Measurements from ENCODE around the gene DNAL1. TPM values are rescaled to one million over a fixed set of nuclear protein-coding genes. Genes with fewer than 3 reads are reported as not detected.
"Not testable (repeated sequence)": the region's sequence is repeated elsewhere in the genome, so short reads cannot be mapped to it uniquely, and the experiment has no call there.

Gene DNAL1
- total RNA-seq, 1 experiment from 2014 or later: 15.2 TPM

DNA sequence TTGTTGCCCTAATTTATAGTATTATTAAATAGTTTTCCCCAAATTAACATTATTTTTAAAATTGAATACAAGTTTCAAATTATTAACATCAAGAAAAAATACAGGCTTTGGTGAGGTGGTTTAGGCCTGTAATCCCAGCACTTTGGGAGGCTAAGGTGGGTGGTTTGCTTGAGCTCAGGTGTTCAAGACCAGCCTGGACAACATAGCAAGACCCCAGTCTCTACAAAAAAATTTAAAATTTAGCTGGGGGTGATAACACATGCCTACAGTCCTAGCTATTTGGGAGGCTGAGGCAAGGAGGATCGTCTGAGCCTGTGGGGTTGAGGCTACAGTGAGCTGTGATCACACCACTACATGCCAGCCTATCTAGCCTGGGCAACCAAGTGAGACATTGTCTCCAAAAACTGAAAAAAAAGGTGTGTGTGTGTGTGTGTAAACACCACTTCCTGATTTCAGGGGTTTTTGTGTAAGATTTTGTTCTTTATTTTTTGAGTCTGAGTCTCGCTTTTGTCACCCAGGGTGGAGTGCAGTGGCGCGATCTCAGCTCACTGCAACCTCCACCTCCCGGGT is 3.9 kb upstream of the DNAL1 start:
- peaks cover 15% of the 10 kb centered on the region for H3K36me3 Mint-ChIP-seq (ENCODE audit: insufficient read depth, unreplicated experiment)
- H3K9me3 Mint-ChIP-seq (ENCODE audit: low read depth, unreplicated experiment): no peaks in the 10 kb centered on the region
- no peak overlapping the region for H3K4me3 Mint-ChIP-seq (ENCODE audit: low read depth, unreplicated experiment)
- H3K4me1 Mint-ChIP-seq (ENCODE audit: low read depth, unreplicated experiment): peaks cover 14% of the 10 kb centered on the region
- TF ChIP-seq CTCF (IDR thresholded peaks at IDR 0.05; ENCODE audit: unreplicated experiment): no peak
- no TSS peak for BruUV-seq (replicated peaks)
- CTCF ChIA-PET: interaction anchor here (0.6 kb wide), 3 partner anchors 115 to 664 kb away, joined by 3 to 4 read pairs (median 4); no protein-coding TSS in a partner anchor
- no peaks in the 10 kb centered on the region for H3K27me3 Mint-ChIP-seq (ENCODE audit: unreplicated experiment)
- intact Hi-C loops (cut with micrococcal nuclease; ENCODE audit: unreplicated experiment): no loop called here
- DNase-seq: no peak
- no peak overlapping the region for H3K27ac Mint-ChIP-seq (ENCODE audit: unreplicated experiment)

- no TSS peak for BruUV-seq (replicated peaks)
- intact Hi-C loops (cut with micrococcal nuclease; ENCODE audit: unreplicated experiment): no loop called here
Observed at GRCh38 chr14:73645248-73645610, 443 bp downstream of the DNAL1 start.

DNA sequence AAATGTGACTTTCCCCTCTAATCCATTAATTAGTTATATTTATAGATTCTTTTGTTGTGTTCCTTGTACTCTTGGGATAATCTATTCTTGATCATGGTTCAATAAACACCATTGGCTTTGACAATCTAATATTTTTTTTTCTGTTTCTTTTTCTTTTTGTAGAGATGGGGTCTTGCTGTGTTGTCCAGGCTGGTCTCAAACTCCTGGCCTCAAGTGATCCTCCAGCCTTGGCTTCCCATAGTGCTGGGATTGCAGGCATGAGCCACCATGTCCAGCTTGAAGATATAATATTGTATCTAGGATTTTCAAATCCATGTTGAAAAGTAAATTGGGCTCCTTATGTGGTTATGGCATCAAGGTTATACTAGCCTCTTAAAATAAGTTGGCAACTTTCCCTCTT is 6.2 kb downstream of the DNAL1 start:
- DNase-seq: no peak
- H3K4me3 Mint-ChIP-seq (ENCODE audit: low read depth, unreplicated experiment): no peak overlapping the region
- H3K27me3 Mint-ChIP-seq (ENCODE audit: unreplicated experiment): no peaks in the 10 kb centered on the region
- H3K27ac Mint-ChIP-seq (ENCODE audit: unreplicated experiment): no peak overlapping the region
- H3K36me3 Mint-ChIP-seq (ENCODE audit: insufficient read depth, unreplicated experiment): no peaks in the 10 kb centered on the region
- no TSS peak for BruUV-seq (replicated peaks)
- no peak for TF ChIP-seq CTCF (IDR thresholded peaks at IDR 0.05; ENCODE audit: unreplicated experiment)
- H3K9me3 Mint-ChIP-seq (ENCODE audit: low read depth, unreplicated experiment): no peaks in the 10 kb centered on the region
- no peaks in the 10 kb centered on the region for H3K4me1 Mint-ChIP-seq (ENCODE audit: low read depth, unreplicated experiment)
- CTCF ChIA-PET: no interaction called here
- intact Hi-C loops (cut with micrococcal nuclease; ENCODE audit: unreplicated experiment): no loop called here

More at GRCh38 chr14:73645248-73645610, 443 bp downstream of the DNAL1 start:
- H3K36me3 Mint-ChIP-seq (ENCODE audit: insufficient read depth, unreplicated experiment): peaks cover 15% of the 10 kb centered on the region
- H3K27ac Mint-ChIP-seq (ENCODE audit: unreplicated experiment): peak overlapping the region; percentile 75
- CTCF ChIA-PET: interaction anchor here (1.2 to 1.4 kb wide), 2 partner anchors 11 to 17 kb away, joined by 3 to 4 read pairs; no protein-coding TSS in a partner anchor
- H3K27me3 Mint-ChIP-seq (ENCODE audit: unreplicated experiment): no peaks in the 10 kb centered on the region
- no peaks in the 10 kb centered on the region for H3K9me3 Mint-ChIP-seq (ENCODE audit: low read depth, unreplicated experiment)
- peak overlapping the region; percentile 94 for H3K4me3 Mint-ChIP-seq (ENCODE audit: low read depth, unreplicated experiment)
- no peak for TF ChIP-seq CTCF (IDR thresholded peaks at IDR 0.05; ENCODE audit: unreplicated experiment)
- H3K4me1 Mint-ChIP-seq (ENCODE audit: low read depth, unreplicated experiment): peaks cover 14% of the 10 kb centered on the region
- DNase-seq: no peak

DNA sequence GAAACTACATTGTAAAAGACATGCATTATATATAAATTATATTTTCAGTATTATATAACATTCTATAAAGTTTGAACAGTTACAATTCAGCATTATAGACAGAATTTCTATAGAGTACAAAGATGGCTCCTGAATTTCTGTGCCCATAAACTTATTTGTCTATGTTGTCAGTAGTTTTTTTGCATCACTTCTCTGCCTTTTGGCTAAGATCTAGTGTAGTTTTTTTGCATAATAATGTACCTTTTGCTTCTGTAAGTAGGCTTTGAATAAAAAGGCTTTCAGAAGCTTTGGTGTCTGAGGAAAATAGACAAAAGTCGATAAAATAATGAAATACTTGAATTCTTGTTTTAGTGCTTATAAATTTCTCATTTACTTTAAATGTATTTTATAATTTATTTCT is 11.1 kb downstream of the DNAL1 start:
- intact Hi-C loops (cut with micrococcal nuclease; ENCODE audit: unreplicated experiment): no loop called here
- no peak overlapping the region for H3K27ac Mint-ChIP-seq (ENCODE audit: unreplicated experiment)
- CTCF ChIA-PET: no interaction called here
- H3K4me1 Mint-ChIP-seq (ENCODE audit: low read depth, unreplicated experiment): no peaks in the 10 kb centered on the region
- no peak for TF ChIP-seq CTCF (IDR thresholded peaks at IDR 0.05; ENCODE audit: unreplicated experiment)
- BruUV-seq (replicated peaks): no TSS peak
- no peaks in the 10 kb centered on the region for H3K9me3 Mint-ChIP-seq (ENCODE audit: low read depth, unreplicated experiment)
- no peaks in the 10 kb centered on the region for H3K27me3 Mint-ChIP-seq (ENCODE audit: unreplicated experiment)
- H3K4me3 Mint-ChIP-seq (ENCODE audit: low read depth, unreplicated experiment): no peak overlapping the region
- H3K36me3 Mint-ChIP-seq (ENCODE audit: insufficient read depth, unreplicated experiment): no peaks in the 10 kb centered on the region
- DNase-seq: no peak

DNA sequence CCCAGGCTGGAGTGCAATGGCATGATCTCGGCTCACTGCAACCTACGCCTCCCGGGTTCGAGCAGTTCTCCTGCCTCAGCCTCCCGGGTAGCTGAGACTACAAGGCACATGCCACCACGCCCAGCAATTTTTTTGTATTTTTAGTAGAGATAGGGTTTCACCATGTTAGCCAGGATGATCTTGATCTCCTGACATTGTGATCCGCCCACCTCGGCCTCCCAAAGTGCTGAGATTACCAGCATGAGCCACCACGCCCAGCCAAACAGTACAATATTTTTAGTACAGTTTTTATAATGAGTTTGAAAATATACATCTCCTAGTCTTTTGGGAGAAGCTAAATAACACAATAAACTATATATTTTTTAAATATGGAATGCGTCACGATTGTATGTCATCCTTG is 14.4 kb downstream of the DNAL1 start:
- not testable (repeated sequence) for H3K27me3 Mint-ChIP-seq (ENCODE audit: unreplicated experiment)
- CTCF ChIA-PET: interaction anchor here (0.7 kb wide), 1 partner anchor 308 kb away, joined by 5 read pairs; no protein-coding TSS in a partner anchor

More for the DNA sequence above, 14.4 kb downstream of the DNAL1 start:
- H3K27ac Mint-ChIP-seq (ENCODE audit: unreplicated experiment); DNase-seq; H3K36me3 Mint-ChIP-seq (ENCODE audit: insufficient read depth, unreplicated experiment); BruUV-seq (replicated peaks); intact Hi-C loops (cut with micrococcal nuclease; ENCODE audit: unreplicated experiment); H3K9me3 Mint-ChIP-seq (ENCODE audit: low read depth, unreplicated experiment); H3K4me3 Mint-ChIP-seq (ENCODE audit: low read depth, unreplicated experiment): not testable (repeated sequence)
- peaks cover 11% of the 10 kb centered on the region for H3K4me1 Mint-ChIP-seq (ENCODE audit: low read depth, unreplicated experiment)

All from Calu3 (cell line).